A549 (cell line): ENCODE data around the gene PHKB. TPM values are rescaled to one million over a fixed set of nuclear protein-coding genes. Genes with fewer than 3 reads are reported as not detected.
A peak's percentile ranks its signal among the peaks of the same experiment; 100 is the strongest.

Source experiments
- ATAC-seq, 2 experiments: fragments of 200-7000 bp in 1 of 2; fragments of >200 bp in 1 of 2; cut with Nextera tagmentation in 1 of 2; cut with Tn5 transposase in 1 of 2; 3 replicates each; pipeline versions ENCODE4 v1.8.0 to v1.9.1; 2018 to 2020; ENCODE audit warnings: mild to moderate bottlenecking in 1 of 2, moderate library complexity in 1 of 2
- CTCF ChIA-PET: fragments of 300-600 bp; sonication (Branson Sonifier 250); formaldehyde crosslinking; extraction: SDS; loops from one replicate; lab custom pipeline; 2021; ENCODE audit warnings: antibody characterized with exemption, inconsistent platforms; lab: Yijun Ruan, JAX
- POLR2A ChIA-PET: fragments of 350-600 bp; formaldehyde crosslinking; extraction: SDS; loops from one replicate; lab custom pipeline; 2021; ENCODE audit warnings: antibody characterized with exemption, inconsistent platforms; lab: Yijun Ruan, JAX
- DNase-seq, 2 experiments: peaks; one replicate each; pipeline versions ENCODE4 v3.0.0 to v3.0.0-alpha.2; 2011 to 2016; ENCODE audit warnings: low read depth in 1 of 2, low spot score in 1 of 2
- FAIRE-seq: peaks from 2 replicates; lab custom pipeline; 2011; peaks lifted over from hg19 to GRCh38; lab: Jason Lieb, UNC
- H3K27ac ChIP-seq, 2 experiments: fragments of >200 bp; sonication (Bioruptor Twin); formaldehyde crosslinking; 3 replicates each; pipeline ENCODE4 v1.5.1; 2016 to 2017
- H3K4me1 ChIP-seq: fragments of >200 bp; sonication (Bioruptor Twin); formaldehyde crosslinking; 3 replicates; pipeline ENCODE4 v1.6.1; 2016
- H3K4me2 ChIP-seq: fragments of >200 bp; sonication (Bioruptor Twin); formaldehyde crosslinking; 3 replicates; pipeline ENCODE4 v1.6.1; 2016
- H3K4me3 ChIP-seq: fragments of >200 bp; sonication (Bioruptor Twin); formaldehyde crosslinking; 3 replicates; pipeline ENCODE4 v1.5.1; 2016
- H3K9me3 ChIP-seq: fragments of >200 bp; sonication (Bioruptor Twin); formaldehyde crosslinking; 3 replicates; pipeline ENCODE4 v1.6.1; 2016
- CBX2 ChIP-seq: fragments of 200-600 bp; sonication (generic); IDR thresholded peaks from 2 replicates; pipeline ENCODE4 v1.6.1; 2016; ENCODE audit warnings: low read depth, mild to moderate bottlenecking, borderline replicate concordance
- CEBPB ChIP-seq, 2 experiments: fragments of >200 bp in 1 of 2; sonication (Bioruptor Twin) in 1 of 2; formaldehyde crosslinking in 1 of 2; IDR thresholded peaks; 2 replicates each; pipeline ENCODE4 v1.6.1; 2012 to 2016
- CHD2 ChIP-seq: fragments of 150-350 bp; IDR thresholded peaks from 2 replicates; pipeline ENCODE4 v1.6.1; 2014; ENCODE audit warnings: low read length; ENCODE audit not compliant: partially characterized antibody
- CHD4 ChIP-seq: fragments of 200-600 bp; sonication (generic); IDR thresholded peaks from 2 replicates; pipeline ENCODE4 v1.6.1; 2016; ENCODE audit warnings: antibody characterized with exemption, mild to moderate bottlenecking, borderline replicate concordance
- ESRRA ChIP-seq: fragments of 150-350 bp; IDR thresholded peaks from 2 replicates; pipeline ENCODE4 v1.6.1; 2014; ENCODE audit warnings: mild to moderate bottlenecking, low read length, borderline replicate concordance
- FOSL2 ChIP-seq, 2 experiments: fragments of 450-650 bp in 1 of 2; fragments of >200 bp in 1 of 2; sonication (Bioruptor Twin) in 1 of 2; formaldehyde crosslinking; IDR thresholded peaks; 2 replicates each; pipeline versions ENCODE4 v1.5.0 to v1.6.1; 2016 to 2020; ENCODE audit warnings: mild to moderate bottlenecking in 1 of 2, moderate library complexity in 1 of 2
- GATA3 ChIP-seq: IDR thresholded peaks from 2 replicates; pipeline ENCODE4 v1.6.1; 2012; ENCODE audit warnings: borderline replicate concordance
- HDAC2 ChIP-seq: fragments of 200-600 bp; sonication (generic); IDR thresholded peaks from 2 replicates; pipeline ENCODE4 v1.6.1; 2016
- HES2 ChIP-seq: fragments of >200 bp; sonication (Bioruptor Twin); formaldehyde crosslinking; IDR thresholded peaks from 2 replicates; pipeline ENCODE4 v1.6.1; 2016
- HOXA7 ChIP-seq: fragments of 250-450 bp; sonication (Bioruptor Pico); IDR thresholded peaks from 2 replicates; pipeline ENCODE4 v1.5.0; 2020; ENCODE audit warnings: mild to moderate bottlenecking, moderate library complexity
- JUN ChIP-seq, 2 experiments: fragments of >200 bp; sonication (Bioruptor Twin); formaldehyde crosslinking; IDR thresholded peaks; 2 replicates in 1 of 2; 3 replicates in 1 of 2; pipeline ENCODE4 v1.6.1; 2016 to 2017
- KDM5A ChIP-seq: fragments of 200-600 bp; sonication (generic); IDR thresholded peaks from 2 replicates; pipeline ENCODE4 v1.6.1; 2016; ENCODE audit warnings: antibody characterized with exemption, mild to moderate bottlenecking
- MAX ChIP-seq: IDR thresholded peaks from 2 replicates; pipeline ENCODE4 v1.6.1; 2012
- MYC ChIP-seq: IDR thresholded peaks from 2 replicates; pipeline ENCODE4 v1.6.1; 2012; ENCODE audit warnings: mild to moderate bottlenecking, inconsistent platforms, low read length, improper control_type of control experiment, borderline replicate concordance
- NFE2L2 ChIP-seq: fragments of 150-350 bp; conservative IDR thresholded peaks from 2 replicates; pipeline ENCODE4 v1.6.1; 2014; ENCODE audit warnings: low read length
- NR3C1 ChIP-seq: fragments of >200 bp; sonication (Bioruptor Twin); formaldehyde crosslinking; IDR thresholded peaks from 3 replicates; pipeline ENCODE4 v1.6.1; 2017
- PHF8 ChIP-seq: fragments of 200-600 bp; sonication (generic); IDR thresholded peaks from 2 replicates; pipeline ENCODE4 v1.6.1; 2016; ENCODE audit warnings: low read depth, mild to moderate bottlenecking, antibody characterized with exemption, moderate library complexity, borderline replicate concordance
- POLR2A ChIP-seq: IDR thresholded peaks from 2 replicates; pipeline ENCODE4 v1.6.1; 2012; ENCODE audit warnings: mild to moderate bottlenecking, low read length
- POLR2AphosphoS2 ChIP-seq: conservative IDR thresholded peaks from 2 replicates; pipeline ENCODE4 v1.6.1; 2012; ENCODE audit warnings: low read length, improper control_type of control experiment, inconsistent platforms
- RAD21 ChIP-seq, 2 experiments: fragments of >200 bp in 1 of 2; sonication (Bioruptor Twin) in 1 of 2; formaldehyde crosslinking in 1 of 2; IDR thresholded peaks in 1 of 2; conservative IDR thresholded peaks in 1 of 2; 2 replicates in 1 of 2; 3 replicates in 1 of 2; pipeline ENCODE4 v1.6.1; 2012 to 2018; ENCODE audit warnings: inconsistent platforms in 1 of 2
- RARB ChIP-seq: fragments of 250-450 bp; sonication (Bioruptor Pico); IDR thresholded peaks from 2 replicates; pipeline ENCODE4 v1.8.0; 2021; ENCODE audit warnings: mild to moderate bottlenecking, moderate library complexity
- REST ChIP-seq: fragments of 200-600 bp; sonication (generic); IDR thresholded peaks from 2 replicates; pipeline ENCODE4 v1.6.1; 2016; ENCODE audit warnings: antibody characterized with exemption, mild to moderate bottlenecking, moderate library complexity
- SREBF2 ChIP-seq: fragments of 450-650 bp; IDR thresholded peaks from 2 replicates; pipeline ENCODE4 v1.6.1; 2014; ENCODE audit warnings: mild to moderate bottlenecking, moderate library complexity
- ZSCAN20 ChIP-seq: fragments of 250-450 bp; sonication (Bioruptor Pico); IDR thresholded peaks from 2 replicates; pipeline ENCODE4 v1.8.0; 2022; ENCODE audit warnings: mild to moderate bottlenecking, moderate library complexity
- WGBS: methylation state at CpG from one replicate; pipeline ENCODE4 v1.1.6; 2017; ENCODE audit errors: missing lambda C conversion rate; 5-methylcytosine and 5-hydroxymethylcytosine counted together
- polyA plus RNA-seq, 4 experiments: library from polyadenylated mRNA; depleted of rRNA in 3 of 4; stranded (reverse); fragments of >200 nt; fragmentation: RNase III in 1 of 4; extraction: RNeasy Plus Mini Kit Qiagen cat#74134 plus additional on column Dnase treatment in 1 of 4; gene quantifications; 2 replicates in 3 of 4; 3 replicates in 1 of 4; pipeline ENCODE4 v1.2.3, GENCODE V29; 2011 to 2017
- TF ChIP-seq, protein P1 (sequence below): fragments of 150-350 bp; IDR thresholded peaks from 2 replicates; pipeline ENCODE4 v1.6.1; 2014; ENCODE audit warnings: low read depth, mild to moderate bottlenecking, low read length

The PHKB gene
- polyA plus RNA-seq, 2 of the 4 experiments (the other 2 are of a cell fraction) = 33.2 to 96.8 TPM

DNA sequence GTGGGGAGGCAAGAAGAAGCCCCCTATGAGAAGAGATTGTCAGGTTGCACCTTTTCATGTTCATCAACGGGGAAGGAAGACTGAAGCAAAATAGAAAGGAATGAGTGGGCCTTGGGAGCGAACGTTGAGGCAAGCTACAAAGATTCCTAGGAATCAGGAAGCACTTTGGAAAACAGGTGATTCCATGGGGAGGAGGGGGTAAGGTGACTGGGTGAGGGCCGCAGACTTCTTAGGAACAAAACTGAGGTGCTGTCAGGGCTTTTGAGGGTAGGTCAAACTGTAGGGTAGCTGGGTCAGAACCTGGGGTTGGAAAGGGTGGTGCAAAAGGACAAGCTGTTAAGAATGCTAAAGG, 796 bp upstream of the PHKB start:
- CTCF ChIA-PET = interaction anchor here (0.8 to 3.5 kb wide), 3 partner anchors 317 to 705 kb away, joined by 3 to 10 read pairs (median 10); partner anchors contain the start of gene NETO2
- peak in 1 of 2 experiments; percentile 6 for DNase-seq
- POLR2A ChIA-PET = interaction anchor here (1.0 to 1.8 kb wide), 5 partner anchors 316 to 1163 kb away, joined by 3 to 8 read pairs (median 4); partner anchors contain the start of gene NETO2

DNA sequence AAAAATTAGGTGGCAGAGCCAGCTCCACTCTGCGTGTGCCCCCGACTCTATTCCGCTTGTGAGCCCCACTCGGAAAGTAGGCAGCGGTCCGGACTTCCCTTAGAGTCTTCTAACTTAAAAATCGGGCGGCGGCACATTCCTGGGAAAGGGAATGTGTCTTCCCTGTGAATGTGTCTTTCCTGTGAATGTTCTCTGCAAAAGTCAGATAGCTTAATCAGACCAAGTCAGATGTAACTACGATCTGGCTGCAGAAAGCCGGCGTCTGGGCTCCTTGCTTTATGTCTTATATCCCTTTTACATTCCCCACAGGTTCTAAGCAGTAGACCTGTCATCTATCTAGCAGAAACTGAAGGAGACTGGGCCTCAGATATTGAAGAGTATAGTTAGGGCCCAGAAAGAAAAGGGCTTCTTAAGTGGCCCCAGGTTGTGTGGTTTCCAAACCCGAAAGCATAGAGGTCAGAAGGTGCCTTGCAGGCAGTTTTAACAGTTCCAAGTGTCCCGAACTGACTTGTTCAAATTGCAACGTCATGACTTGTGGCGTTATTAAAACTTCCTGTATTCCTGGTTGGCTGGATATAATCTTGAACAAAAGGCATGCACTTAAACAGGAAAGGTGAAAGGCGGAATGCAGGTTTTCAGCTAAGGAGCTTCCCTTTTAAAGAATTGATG, 601 bp downstream of the PHKB start:
- FAIRE-seq (no peak), ATAC-seq (peak; percentile 76 to 80), DNase-seq (peak; percentile 53 to 87)
- ChIA-PET POLR2A (interaction anchor here (0.6 to 1.9 kb wide), 6 partner anchors 18 to 703 kb away, joined by 3 to 8 read pairs (median 6); partner anchors contain the start of gene NETO2), CTCF (interaction anchor here (0.9 to 3.5 kb wide), 5 partner anchors 10 to 703 kb away, joined by 3 to 10 read pairs (median 8); partner anchors contain the start of gene NETO2)
- no peaks in the 10 kb centered on the region for H3K9me3 ChIP-seq
- peak overlapping the region; percentile 80 for H3K4me3 ChIP-seq
- peak overlapping the region; percentile 94 to 97 for H3K27ac ChIP-seq
- 2% methylated on average over 17 of the region's 17 CpGs for WGBS
- peak overlapping the region; percentile 75 for H3K4me2 ChIP-seq
- H3K4me1 ChIP-seq = peaks cover 17% of the 10 kb centered on the region
- TF ChIP-seq HDAC2 (0 out of 2 replicates have a peak, but pooled peaks have one; percentile 22), NFE2L2 (0 out of 2 replicates have a peak, but pooled peaks have one; percentile 46), HOXA7 (CRISPR knock-in tag) (no peak), CHD2 (no peak), REST (no peak), HES2 (no peak), MAX (no peak), POLR2AphosphoS2 (no peak), PHF8 (peak; percentile 27), CEBPB (IDR thresholded peaks at IDR 0.05) (no peak), MYC (no peak)
- TF ChIP-seq, protein P1, sequence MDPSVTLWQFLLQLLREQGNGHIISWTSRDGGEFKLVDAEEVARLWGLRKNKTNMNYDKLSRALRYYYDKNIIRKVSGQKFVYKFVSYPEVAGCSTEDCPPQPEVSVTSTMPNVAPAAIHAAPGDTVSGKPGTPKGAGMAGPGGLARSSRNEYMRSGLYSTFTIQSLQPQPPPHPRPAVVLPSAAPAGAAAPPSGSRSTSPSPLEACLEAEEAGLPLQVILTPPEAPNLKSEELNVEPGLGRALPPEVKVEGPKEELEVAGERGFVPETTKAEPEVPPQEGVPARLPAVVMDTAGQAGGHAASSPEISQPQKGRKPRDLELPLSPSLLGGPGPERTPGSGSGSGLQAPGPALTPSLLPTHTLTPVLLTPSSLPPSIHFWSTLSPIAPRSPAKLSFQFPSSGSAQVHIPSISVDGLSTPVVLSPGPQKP = no peak

More for the DNA sequence above, 796 bp upstream of the PHKB start:
- ATAC-seq = peak in 1 of 2 experiments; percentile 19; a peak in 3 of 6 replicates
- WGBS = 13% methylated on average over 4 of the region's 4 CpGs
- Histone ChIP-seq H3K27ac (peak overlapping the region; percentile 94 to 97), H3K4me3 (peak overlapping the region; percentile 80), H3K4me2 (peak overlapping the region; percentile 86), H3K9me3 (no peaks in the 10 kb centered on the region), H3K4me1 (peaks cover 17% of the 10 kb centered on the region)
- no peak for TF ChIP-seq POLR2A
- TF ChIP-seq PHF8 = no peak
- TF ChIP-seq HOXA7 (CRISPR knock-in tag) = no peak
- no peak for TF ChIP-seq SREBF2
- TF ChIP-seq NR3C1 = no peak
- TF ChIP-seq GATA3 = no peak
- no peak for TF ChIP-seq ZSCAN20 (CRISPR knock-in tag)
- no peak for TF ChIP-seq ESRRA
- no peak for TF ChIP-seq KDM5A
- TF ChIP-seq CBX2 = no peak
- TF ChIP-seq RAD21 (conservative IDR thresholded peaks at IDR 0.05 in 1 of 2, IDR thresholded peaks at IDR 0.05 in 1 of 2) = no peak
- no peak for TF ChIP-seq FOSL2 (IDR thresholded peaks at IDR 0.05)
- no peak for TF ChIP-seq FOSL2 (CRISPR knock-in tag; IDR thresholded peaks at IDR 0.05)
- TF ChIP-seq HES2 = no peak
- no peak for TF ChIP-seq MAX
- TF ChIP-seq RARB (CRISPR knock-in tag) = no peak
- TF ChIP-seq REST = no peak
- TF ChIP-seq JUN (IDR thresholded peaks at IDR 0.05) = no peak
- TF ChIP-seq CHD4 = no peak
- FAIRE-seq = no peak
